Activated CD4-positive, alpha-beta T cell treated with anti-CD3 and anti-CD28 coated beads, Interleukin-2, amount 10 ng/mL, durations not matched to agents 7 days and 5 days (primary cell): ENCODE data around the gene FAM168A. TPM values are rescaled to one million over a fixed set of nuclear protein-coding genes. Genes with fewer than 3 reads are reported as not detected.
A peak's percentile ranks its signal among the peaks of the same experiment; 100 is the strongest.

Experiments used
- CTCF ChIA-PET: fragments of 350-600 bp; sonication (Branson Sonifier 250); formaldehyde crosslinking; loops from one replicate; lab custom pipeline; 2021; ENCODE audit warnings: antibody characterized with exemption; lab: Charles Lee
- POLR2A ChIA-PET: fragments of 350-600 bp; sonication (Branson Sonifier 250); formaldehyde crosslinking; loops from one replicate; lab custom pipeline; 2021; ENCODE audit warnings: antibody characterized with exemption; lab: Charles Lee
- DNase-seq: peaks from one replicate; pipeline ENCODE4 v3.0.0-alpha.2; 2020
- H3K27ac Mint-ChIP-seq: one replicate; pipeline ENCODE4 v1.8.0; 2021; ENCODE audit warnings: mild to moderate bottlenecking, moderate library complexity, mixed read lengths
- H3K27me3 Mint-ChIP-seq: one replicate; pipeline ENCODE4 v1.8.0; 2021; ENCODE audit warnings: mixed read lengths
- H3K36me3 Mint-ChIP-seq: one replicate; pipeline ENCODE4 v1.8.0; 2021; ENCODE audit warnings: low read depth, mixed read lengths
- H3K4me1 Mint-ChIP-seq: one replicate; pipeline ENCODE4 v1.8.0; 2021; ENCODE audit warnings: mixed read lengths
- H3K4me3 Mint-ChIP-seq: one replicate; pipeline ENCODE4 v1.8.0; 2021; ENCODE audit warnings: mild to moderate bottlenecking, moderate library complexity, mixed read lengths
- H3K9me3 Mint-ChIP-seq: one replicate; pipeline ENCODE4 v1.8.0; 2021; ENCODE audit warnings: mixed read lengths
- total RNA-seq, 2 experiments: library from RNA; stranded (reverse); gene quantifications; one replicate each; pipeline ENCODE4 v1.2.3, GENCODE V29; 2021

Gene FAM168A
- total RNA-seq, 2 experiments from 2014 or later: 28.9 to 31.2 TPM

GRCh38 chr11:73372375-73372993, 225.4 kb downstream of the FAM168A start:
- no peak overlapping the region for H3K4me3 Mint-ChIP-seq
- DNase-seq: no peak
- ChIA-PET POLR2A (no interaction called here), CTCF (interaction anchor here (0.6 to 2.3 kb wide), 6 partner anchors 12 to 262 kb away, joined by 3 to 9 read pairs (median 5); no protein-coding TSS in a partner anchor)
- peaks cover 5% of the 10 kb centered on the region for H3K36me3 Mint-ChIP-seq
- no peaks in the 10 kb centered on the region for H3K9me3 Mint-ChIP-seq
- peaks cover 22% of the 10 kb centered on the region for H3K4me1 Mint-ChIP-seq
- no peaks in the 10 kb centered on the region for H3K27me3 Mint-ChIP-seq
- H3K27ac Mint-ChIP-seq: no peak overlapping the region

- ChIA-PET POLR2A (no interaction called here), CTCF (interaction anchor here (0.7 to 8.2 kb wide), 2 partner anchors 16 to 664 kb away, joined by 5 to 57 read pairs; no protein-coding TSS in a partner anchor)
- peak overlapping the region; percentile 87 for H3K27ac Mint-ChIP-seq
- no peak overlapping the region for H3K4me3 Mint-ChIP-seq
- H3K36me3 Mint-ChIP-seq: peaks cover 5% of the 10 kb centered on the region
- H3K4me1 Mint-ChIP-seq: peaks cover 27% of the 10 kb centered on the region
- DNase-seq: no peak
- H3K27me3 Mint-ChIP-seq: no peaks in the 10 kb centered on the region
- H3K9me3 Mint-ChIP-seq: no peaks in the 10 kb centered on the region
These were observed 230.4 kb downstream of the FAM168A start for GRCh38 chr11:73367482-73368024.

- Mint-ChIP-seq H3K9me3 (no peaks in the 10 kb centered on the region), H3K4me1 (peaks cover 27% of the 10 kb centered on the region), H3K27me3 (no peaks in the 10 kb centered on the region), H3K36me3 (peaks cover 5% of the 10 kb centered on the region), H3K27ac (peak overlapping the region; percentile 87), H3K4me3 (no peak overlapping the region)
- no peak for DNase-seq
- POLR2A ChIA-PET: no interaction called here
- CTCF ChIA-PET: interaction anchor here (0.7 to 8.2 kb wide), 2 partner anchors 15 to 663 kb away, joined by 5 to 57 read pairs; no protein-coding TSS in a partner anchor
These were observed 231.0 kb downstream of the FAM168A start for GRCh38 chr11:73366953-73367352.

GRCh38 chr11:73366265-73366610, 231.7 kb downstream of the FAM168A start:
- Mint-ChIP-seq H3K4me1 (peaks cover 27% of the 10 kb centered on the region), H3K27ac (peak overlapping the region; percentile 87), H3K9me3 (no peaks in the 10 kb centered on the region), H3K36me3 (peaks cover 5% of the 10 kb centered on the region), H3K4me3 (peak overlapping the region; percentile 4), H3K27me3 (no peaks in the 10 kb centered on the region)
- CTCF ChIA-PET: interaction anchor here (0.8 to 8.2 kb wide), 3 partner anchors 11 to 295 kb away, joined by 4 to 57 read pairs (median 5); no protein-coding TSS in a partner anchor
- POLR2A ChIA-PET: no interaction called here
- DNase-seq: peak; percentile 54

- POLR2A ChIA-PET: no interaction called here
- H3K4me1 Mint-ChIP-seq: peaks cover 27% of the 10 kb centered on the region
- peaks cover 5% of the 10 kb centered on the region for H3K36me3 Mint-ChIP-seq
- no peaks in the 10 kb centered on the region for H3K27me3 Mint-ChIP-seq
- CTCF ChIA-PET: interaction anchor here (0.7 to 8.2 kb wide), 5 partner anchors 11 to 296 kb away, joined by 3 to 57 read pairs (median 4); partner anchors contain the start of gene RELT
- no peak for DNase-seq
- H3K27ac Mint-ChIP-seq: peak overlapping the region; percentile 87
- no peaks in the 10 kb centered on the region for H3K9me3 Mint-ChIP-seq
- no peak overlapping the region for H3K4me3 Mint-ChIP-seq
These were observed 232.3 kb downstream of the FAM168A start for GRCh38 chr11:73365352-73366264.

- no peaks in the 10 kb centered on the region for H3K27me3 Mint-ChIP-seq
- POLR2A ChIA-PET: no interaction called here
- CTCF ChIA-PET: interaction anchor here (1.0 to 8.2 kb wide), 3 partner anchors 12 to 297 kb away, joined by 3 to 57 read pairs (median 5); no protein-coding TSS in a partner anchor
- H3K36me3 Mint-ChIP-seq: peaks cover 5% of the 10 kb centered on the region
- no peak overlapping the region for H3K27ac Mint-ChIP-seq
- peaks cover 27% of the 10 kb centered on the region for H3K4me1 Mint-ChIP-seq
- no peaks in the 10 kb centered on the region for H3K9me3 Mint-ChIP-seq
- H3K4me3 Mint-ChIP-seq: no peak overlapping the region
- DNase-seq: no peak
These were observed 234.8 kb downstream of the FAM168A start for GRCh38 chr11:73363147-73363546.

- H3K27me3 Mint-ChIP-seq: no peaks in the 10 kb centered on the region
- peaks cover 19% of the 10 kb centered on the region for H3K4me1 Mint-ChIP-seq
- DNase-seq: no peak
- POLR2A ChIA-PET: no interaction called here
- no peak overlapping the region for H3K4me3 Mint-ChIP-seq
- H3K36me3 Mint-ChIP-seq: peaks cover 5% of the 10 kb centered on the region
- H3K27ac Mint-ChIP-seq: no peak overlapping the region
- H3K9me3 Mint-ChIP-seq: no peaks in the 10 kb centered on the region
- CTCF ChIA-PET: interaction anchor here (0.7 to 8.2 kb wide), 3 partner anchors 11 to 25 kb away, joined by 3 to 57 read pairs (median 5); no protein-coding TSS in a partner anchor
These were observed 235.7 kb downstream of the FAM168A start for GRCh38 chr11:73361953-73362776.

GRCh38 chr11:73360743-73361369, 237.1 kb downstream of the FAM168A start:
- Mint-ChIP-seq H3K4me3 (no peak overlapping the region), H3K27me3 (no peaks in the 10 kb centered on the region), H3K9me3 (no peaks in the 10 kb centered on the region), H3K4me1 (peaks cover 6% of the 10 kb centered on the region), H3K27ac (no peak overlapping the region), H3K36me3 (no peaks in the 10 kb centered on the region)
- no peak for DNase-seq
- ChIA-PET POLR2A (no interaction called here), CTCF (interaction anchor here (0.7 to 8.2 kb wide), 6 partner anchors 9 to 24 kb away, joined by 3 to 57 read pairs (median 6); partner anchors contain the start of gene RELT)

GRCh38 chr11:73359930-73360742, 237.8 kb downstream of the FAM168A start:
- H3K36me3 Mint-ChIP-seq: no peaks in the 10 kb centered on the region
- no peak overlapping the region for H3K4me3 Mint-ChIP-seq
- DNase-seq: peak; percentile 46
- no peak overlapping the region for H3K27ac Mint-ChIP-seq
- ChIA-PET POLR2A (no interaction called here), CTCF (interaction anchor here (0.8 to 8.2 kb wide), 7 partner anchors 9 to 332 kb away, joined by 3 to 57 read pairs (median 6); partner anchors contain the start of gene RELT)
- H3K9me3 Mint-ChIP-seq: no peaks in the 10 kb centered on the region
- H3K27me3 Mint-ChIP-seq: no peaks in the 10 kb centered on the region
- H3K4me1 Mint-ChIP-seq: no peaks in the 10 kb centered on the region

- no peak overlapping the region for H3K4me3 Mint-ChIP-seq
- ChIA-PET POLR2A (no interaction called here), CTCF (interaction anchor here (0.8 to 8.2 kb wide), 6 partner anchors 8 to 333 kb away, joined by 3 to 57 read pairs (median 5); partner anchors contain the start of gene RELT)
- no peaks in the 10 kb centered on the region for H3K9me3 Mint-ChIP-seq
- no peak for DNase-seq
- H3K27me3 Mint-ChIP-seq: no peaks in the 10 kb centered on the region
- H3K4me1 Mint-ChIP-seq: no peaks in the 10 kb centered on the region
- no peaks in the 10 kb centered on the region for H3K36me3 Mint-ChIP-seq
- H3K27ac Mint-ChIP-seq: no peak overlapping the region
These were observed 238.6 kb downstream of the FAM168A start for GRCh38 chr11:73359341-73359740.

- CTCF ChIA-PET: interaction anchor here (0.7 to 2.7 kb wide), 6 partner anchors 14 to 52 kb away, joined by 3 to 9 read pairs (median 4); partner anchors contain the start of gene RELT
- H3K9me3 Mint-ChIP-seq: no peaks in the 10 kb centered on the region
- H3K36me3 Mint-ChIP-seq: no peaks in the 10 kb centered on the region
- no peak overlapping the region for H3K27ac Mint-ChIP-seq
- peaks cover 7% of the 10 kb centered on the region for H3K4me1 Mint-ChIP-seq
- no peak for DNase-seq
- POLR2A ChIA-PET: no interaction called here
- no peaks in the 10 kb centered on the region for H3K27me3 Mint-ChIP-seq
- H3K4me3 Mint-ChIP-seq: no peak overlapping the region
These were observed 239.8 kb downstream of the FAM168A start for GRCh38 chr11:73358071-73358470.
